B cell (primary cell): ENCODE measurements around the gene TAF1B. TPM values are rescaled to one million over a fixed set of nuclear protein-coding genes. Genes with fewer than 3 reads are reported as not detected.

Experiments used
- ATAC-seq: fragments of 200-7000 bp; cut with Tn5 transposase; one replicate; pipeline ENCODE4 v1.10.0; 2021; ENCODE audit warnings: low read depth, mild to moderate bottlenecking, moderate number of reproducible peaks, moderate library complexity
- CTCF ChIA-PET: fragments of 350-600 bp; sonication (Branson Sonifier 250); formaldehyde crosslinking; loops from one replicate; lab custom pipeline; 2021; ENCODE audit warnings: antibody characterized with exemption, inconsistent platforms; lab: Charles Lee
- POLR2A ChIA-PET: fragments of 350-600 bp; sonication (Branson Sonifier 250); formaldehyde crosslinking; loops from one replicate; lab custom pipeline; 2021; ENCODE audit warnings: antibody characterized with exemption; lab: Charles Lee
- DNase-seq: peaks from one replicate; pipeline ENCODE4 v3.0.0; 2013
- H2AFZ ChIP-seq: 2 replicates; pipeline ENCODE4 v1.6.1; 2012; ENCODE audit warnings: mild to moderate bottlenecking, low read depth, low read length; ENCODE audit not compliant: insufficient read depth, poor library complexity, severe bottlenecking
- H3K27ac ChIP-seq, 2 donors: 1 replicate in 1 of 2; 2 replicates in 1 of 2; pipeline ENCODE4 v1.5.1; 2012 to 2013; ENCODE audit warnings: low read length in 2 of 2, mild to moderate bottlenecking in 2 of 2, moderate library complexity in 1 of 2
- H3K27me3 ChIP-seq, 4 experiments: fragments of 200-600 bp in 1 of 4; sonication (generic) in 1 of 4; replicated peaks in 1 of 4; 1 replicate in 2 of 4; 2 replicates in 2 of 4; pipeline versions ENCODE4 v1.6.1 to v1.7.0; 2013 to 2016; ENCODE audit warnings: low read length in 3 of 4, mild to moderate bottlenecking in 2 of 4, mixed read lengths in 1 of 4, moderate library complexity in 1 of 4; ENCODE audit not compliant: insufficient read depth in 4 of 4, control insufficient read depth in 3 of 4; ENCODE audit errors: control extremely low read depth in 1 of 4
- H3K36me3 ChIP-seq, 2 experiments: replicated peaks in 1 of 2; 1 replicate in 1 of 2; 2 replicates in 1 of 2; pipeline versions ENCODE4 v1.6.1 to v1.7.1; 2013; ENCODE audit warnings: low read length in 1 of 2; ENCODE audit not compliant: insufficient read depth in 2 of 2, control insufficient read depth in 1 of 2; ENCODE audit errors: control extremely low read depth in 1 of 2, extremely low read depth in 1 of 2
- H3K4me1 ChIP-seq, 2 donors: fragments of 200-600 bp in 1 of 2; sonication (generic) in 1 of 2; 1 replicate in 1 of 2; 2 replicates in 1 of 2; pipeline versions ENCODE4 v1.5.1 to v1.6.1; 2013 to 2017; ENCODE audit warnings: low read length in 2 of 2; ENCODE audit not compliant: control insufficient read depth in 2 of 2, insufficient read depth in 2 of 2
- H3K4me2 ChIP-seq: replicated peaks from 2 replicates; pipeline ENCODE3; 2012; ENCODE audit warnings: mild to moderate bottlenecking, low read depth, low read length; ENCODE audit not compliant: poor library complexity, severe bottlenecking
- H3K4me3 ChIP-seq, 5 experiments: fragments of 200-600 bp in 1 of 5; sonication (generic) in 1 of 5; 1 replicate in 3 of 5; 2 replicates in 2 of 5; pipeline versions ENCODE4 v1.5.1 to v1.7.0; 2011 to 2016; ENCODE audit warnings: low read length in 4 of 5, mild to moderate bottlenecking in 4 of 5, low read depth in 2 of 5, control low read depth in 1 of 5, moderate library complexity in 1 of 5; ENCODE audit not compliant: insufficient read depth in 1 of 5; ENCODE audit errors: control extremely low read depth in 1 of 5, extremely low read depth in 1 of 5
- H3K79me2 ChIP-seq: fragments of 200-600 bp; sonication (generic); one replicate; pipeline ENCODE4 v1.6.0; 2016; ENCODE audit warnings: low read length; ENCODE audit not compliant: control insufficient read depth, insufficient read depth
- H3K9ac ChIP-seq: fragments of 200-600 bp; sonication (generic); 2 replicates; pipeline ENCODE4 v1.6.1; 2017; ENCODE audit warnings: mild to moderate bottlenecking, low read length, moderate library complexity
- H3K9me3 ChIP-seq, 3 donors: one replicate each; pipeline versions ENCODE4 v1.6.1 to v1.7.1; 2013; ENCODE audit warnings: low read length in 2 of 3; ENCODE audit not compliant: control insufficient read depth in 2 of 3, insufficient read depth in 1 of 3; ENCODE audit errors: control extremely low read depth in 1 of 3
- H4K20me1 ChIP-seq: 2 replicates; pipeline ENCODE4 v1.6.0; 2012; ENCODE audit warnings: mild to moderate bottlenecking, low read length; ENCODE audit not compliant: insufficient read depth, control insufficient read depth, poor library complexity, severe bottlenecking
- H3K27ac Mint-ChIP-seq: one replicate; pipeline ENCODE4 v1.8.0; 2021; ENCODE audit warnings: mixed read lengths
- H3K27me3 Mint-ChIP-seq: one replicate; pipeline ENCODE4 v1.8.0; 2021; ENCODE audit warnings: mixed read lengths
- H3K4me1 Mint-ChIP-seq: one replicate; pipeline ENCODE4 v1.8.0; 2021; ENCODE audit warnings: mixed read lengths
- H3K4me3 Mint-ChIP-seq: one replicate; pipeline ENCODE4 v1.8.0; 2021; ENCODE audit warnings: mixed read lengths
- H3K9me3 Mint-ChIP-seq: one replicate; pipeline ENCODE4 v1.8.0; 2022; ENCODE audit warnings: mixed read lengths; ENCODE audit not compliant: insufficient read depth
- CTCF ChIP-seq: fragments of 200-600 bp; IDR thresholded peaks from one replicate; pipeline ENCODE4 v1.8.0; 2022; ENCODE audit warnings: antibody characterized with exemption, mild to moderate bottlenecking
- EZH2 ChIP-seq: IDR thresholded peaks from 2 replicates; pipeline ENCODE4 v1.6.1; 2012; ENCODE audit warnings: borderline replicate concordance, low read depth, mild to moderate bottlenecking, moderate library complexity, low read length; ENCODE audit not compliant: insufficient read depth, poor library complexity, severe bottlenecking
- WGBS: methylation state at CpG from one replicate; pipeline ENCODE4 v1.1.5; 2013; ENCODE audit warnings: missing lambda C conversion rate; ENCODE audit not compliant: insufficient coverage; 5-methylcytosine and 5-hydroxymethylcytosine counted together
- intact Hi-C: fragments of 100-400 bp; cut with micrococcal nuclease; formaldehyde crosslinking; loops from one replicate; pipeline ENCODE4 v1.10.0; 2022
- polyA plus RNA-seq: library from polyadenylated mRNA; depleted of rRNA; stranded (reverse); fragments of >200 nt; gene quantifications from 2 replicates; pipeline ENCODE4 v1.2.3, GENCODE V29; 2012
- total RNA-seq, 2 donors: library from RNA; stranded (reverse); fragments of 120-200 nt in 1 of 2; gene quantifications; 1 replicate in 1 of 2; 2 replicates in 1 of 2; pipeline versions ENCODE4 v1.2.3 to v1.2.4, GENCODE V29; 2013 to 2022

The TAF1B gene
- total and polyA plus RNA-seq, 2 donors (not counting 1 experiment from before 2014, with no cell fraction given): 4.5 to 25.5 TPM

GRCh38 chr2:9803023-9803805, 40.1 kb upstream of the TAF1B start:
- 84% methylated on average over 16 of the region's 17 CpGs for WGBS
- H3K4me1 Mint-ChIP-seq: peaks cover 20% of the 10 kb centered on the region
- H4K20me1 ChIP-seq: no peaks in the 10 kb centered on the region
- no peak overlapping the region for H3K4me3 ChIP-seq
- intact Hi-C loops: no loop called here
- POLR2A ChIA-PET: no interaction called here
- no peak overlapping the region for H2AFZ ChIP-seq
- no peak overlapping the region for H3K4me3 Mint-ChIP-seq
- H3K79me2 ChIP-seq: no peaks in the 10 kb centered on the region
- H3K4me1 ChIP-seq: peaks cover 13 to 20% of the 10 kb centered on the region in 2 donors
- H3K27me3 Mint-ChIP-seq: peaks cover 7% of the 10 kb centered on the region
- H3K27ac Mint-ChIP-seq: no peak overlapping the region
- no peak overlapping the region for H3K9ac ChIP-seq
- H3K9me3 ChIP-seq: peaks cover 0 to 3% (median 0%) of the 10 kb centered on the region in 3 donors
- no peak overlapping the region for H3K27ac ChIP-seq
- H3K9me3 Mint-ChIP-seq: no peaks in the 10 kb centered on the region
- TF ChIP-seq EZH2 (no peak), CTCF (no peak)
- H3K36me3 ChIP-seq: no peaks in the 10 kb centered on the region
- peaks cover 0 to 4% (median 2%) of the 10 kb centered on the region in 4 experiments for H3K27me3 ChIP-seq
- CTCF ChIA-PET: interaction anchor here (1.1 to 2.5 kb wide), 2 partner anchors 9 to 11 kb away, joined by 5 to 10 read pairs; no protein-coding TSS in a partner anchor
- H3K4me2 ChIP-seq: no peak overlapping the region
- DNase-seq (no peak), ATAC-seq (no peak)
